HG02885 (cell line): ENCODE measurements around the gene LMX1B.

Experiments used
- ATAC-seq: cut with Tn5 transposase; IDR thresholded peaks from one replicate; pipeline ENCODE4 v1.9.1; 2021; ENCODE audit warnings: mild to moderate bottlenecking; ENCODE audit not compliant: unreplicated experiment, poor library complexity

Gene LMX1B

DNA sequence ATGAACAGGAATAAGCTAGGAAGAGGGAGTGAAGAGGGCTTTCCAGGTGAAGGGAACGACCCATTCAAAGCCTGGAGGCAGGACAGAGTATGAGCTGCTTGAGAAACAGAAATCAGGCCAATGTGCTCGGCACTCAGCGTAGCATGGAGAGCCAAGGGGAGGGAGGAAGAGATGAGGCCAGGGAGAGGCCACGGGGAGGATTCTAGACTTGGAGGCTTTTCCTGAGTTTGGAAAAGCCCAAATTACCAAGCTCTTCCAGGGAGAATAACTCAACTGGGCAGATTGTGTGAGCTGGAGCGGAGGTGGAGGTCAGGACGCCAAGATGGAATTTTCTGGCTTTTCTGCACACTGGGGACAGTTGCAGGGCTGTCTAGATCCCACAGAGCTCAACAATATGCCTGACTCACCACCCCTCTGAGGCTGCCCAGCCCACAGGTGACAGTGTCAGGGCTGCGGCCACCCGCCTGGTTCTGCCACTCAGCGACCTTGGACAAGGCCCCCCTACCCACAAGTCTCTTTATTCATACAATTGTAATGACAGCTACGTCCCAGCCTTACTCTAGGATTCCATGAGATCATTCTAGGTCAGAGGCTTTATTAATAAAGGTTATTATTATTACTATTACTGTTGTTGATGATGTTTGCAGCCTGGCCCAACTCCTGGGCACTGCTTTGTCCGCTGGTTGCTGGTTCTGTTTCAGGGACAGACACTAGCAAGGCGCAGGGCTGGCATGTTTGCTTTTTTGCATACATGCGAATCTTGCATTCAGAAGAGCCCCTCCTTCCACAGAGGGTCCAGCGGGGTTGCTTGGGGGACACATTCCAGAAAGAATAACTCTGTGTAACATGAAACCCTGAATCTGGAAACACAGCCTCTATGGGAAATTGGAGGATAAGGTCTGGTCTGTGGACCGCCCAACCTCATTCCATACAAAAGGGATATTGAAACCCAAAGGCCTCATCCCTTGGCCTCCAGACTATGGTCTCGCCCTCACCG, 9.4 kb upstream of the LMX1B start:
- ATAC-seq = no peak

DNA sequence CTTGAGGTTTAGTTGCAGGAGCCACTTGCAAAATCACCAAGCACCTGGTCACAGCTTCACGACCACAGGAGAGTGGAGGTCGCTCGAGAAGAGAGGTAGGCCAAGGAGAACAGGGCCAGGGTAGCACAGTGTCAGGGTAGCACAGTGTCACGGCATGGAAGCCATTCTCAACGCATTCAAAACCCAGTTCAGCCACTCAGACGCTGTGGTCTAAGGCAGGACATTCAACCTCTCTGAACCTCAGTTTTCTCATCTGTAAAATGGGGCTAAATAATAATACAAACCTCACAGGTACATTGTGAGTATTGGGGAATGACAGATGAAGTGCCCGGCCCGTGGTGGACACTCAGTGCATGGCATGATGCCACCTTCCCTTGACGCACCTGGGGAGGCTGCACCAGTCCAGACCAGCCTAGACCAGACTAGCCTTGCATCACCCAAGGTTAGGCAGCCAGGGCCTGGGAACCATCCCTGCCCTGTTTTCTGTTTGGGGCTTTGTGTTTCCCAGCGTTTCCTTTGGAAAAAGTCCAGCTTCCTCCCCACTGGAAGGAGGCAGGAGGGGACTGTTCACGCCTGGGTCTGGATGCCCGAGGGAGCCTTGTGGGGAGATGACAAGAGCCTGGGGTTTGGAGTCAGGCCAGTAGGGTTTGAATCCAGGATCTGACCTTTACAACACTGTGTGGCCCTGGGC, 7.8 kb upstream of the LMX1B start:
- ATAC-seq = no peak

DNA sequence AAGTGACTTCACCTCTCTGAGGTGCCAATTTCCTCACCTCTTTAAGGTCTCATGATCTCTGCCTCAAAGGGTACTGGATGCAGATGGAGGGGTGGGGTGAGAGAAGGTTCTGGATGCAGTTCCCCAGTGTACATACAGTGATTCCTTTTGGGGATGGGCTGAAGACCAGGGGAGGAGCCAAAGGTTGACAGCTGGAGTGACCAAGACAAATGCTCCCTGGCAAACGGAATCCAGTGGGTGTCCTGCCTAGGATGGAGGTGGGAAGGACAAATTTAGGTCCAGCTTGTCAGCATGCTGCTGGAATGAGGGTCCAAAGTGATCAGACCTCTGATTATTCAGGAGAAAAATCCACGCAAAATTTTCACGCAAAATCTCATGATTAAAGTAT, 7.3 kb upstream of the LMX1B start:
- ATAC-seq = no peak

DNA sequence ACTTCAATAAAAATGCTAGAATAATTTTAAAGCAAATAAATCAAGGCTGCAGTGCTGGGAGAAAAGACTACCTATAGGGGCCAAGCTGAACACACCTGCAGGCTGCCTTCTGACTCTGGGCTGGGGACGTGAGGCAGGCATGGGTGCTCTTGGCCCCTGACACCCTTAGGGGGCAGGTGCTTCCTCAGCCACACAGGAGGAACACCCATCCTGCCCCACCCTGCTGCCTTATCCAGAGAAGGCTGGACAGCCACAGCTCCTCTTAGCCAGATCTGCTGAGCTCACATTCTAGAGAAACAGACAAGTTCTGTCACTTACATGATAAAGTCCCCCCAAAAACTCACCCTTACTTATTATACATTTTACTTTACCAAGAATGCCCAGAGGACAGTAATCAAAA, 6.6 kb upstream of the LMX1B start:
- no peak for ATAC-seq

DNA sequence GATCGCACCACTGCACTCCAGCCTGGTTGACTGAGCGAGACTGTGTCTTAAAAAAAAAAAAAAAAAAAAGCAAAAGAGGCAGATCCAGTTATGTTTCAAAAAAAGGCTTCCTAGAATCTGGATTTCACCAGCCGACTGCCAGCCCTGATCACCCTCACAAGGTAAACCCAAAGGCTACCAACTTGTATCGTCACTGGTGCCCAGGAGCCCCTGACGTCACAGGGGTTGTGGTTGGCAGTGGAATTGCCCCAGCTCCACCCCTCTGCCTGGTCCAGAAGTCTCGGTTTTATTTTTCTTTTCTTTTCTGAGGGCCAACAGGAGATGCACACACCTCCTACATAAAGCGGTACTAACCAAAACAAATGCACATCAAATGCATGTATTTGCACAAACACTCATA, 6.0 kb upstream of the LMX1B start:
- no peak for ATAC-seq

DNA sequence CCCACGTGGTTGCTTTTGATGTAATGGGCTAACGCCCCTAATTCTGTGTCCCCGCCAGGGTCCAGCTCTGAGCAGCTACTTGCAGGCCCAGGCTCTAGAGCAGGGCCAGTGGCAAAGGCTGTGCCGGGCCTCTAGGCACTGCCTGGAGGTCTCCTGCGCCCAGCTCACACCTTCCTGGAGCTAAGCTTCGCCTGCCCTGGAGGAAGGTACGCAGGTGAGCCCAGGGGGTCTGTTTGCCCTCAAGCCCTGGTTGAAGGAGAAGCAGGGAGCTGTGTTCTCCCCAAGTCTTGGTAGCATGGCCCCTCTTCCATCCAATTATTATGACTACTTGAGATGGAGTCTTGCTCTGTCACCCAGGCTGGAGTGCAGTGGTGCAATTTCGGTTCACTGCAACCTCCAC, 5.2 kb upstream of the LMX1B start:
- ATAC-seq = no peak

DNA sequence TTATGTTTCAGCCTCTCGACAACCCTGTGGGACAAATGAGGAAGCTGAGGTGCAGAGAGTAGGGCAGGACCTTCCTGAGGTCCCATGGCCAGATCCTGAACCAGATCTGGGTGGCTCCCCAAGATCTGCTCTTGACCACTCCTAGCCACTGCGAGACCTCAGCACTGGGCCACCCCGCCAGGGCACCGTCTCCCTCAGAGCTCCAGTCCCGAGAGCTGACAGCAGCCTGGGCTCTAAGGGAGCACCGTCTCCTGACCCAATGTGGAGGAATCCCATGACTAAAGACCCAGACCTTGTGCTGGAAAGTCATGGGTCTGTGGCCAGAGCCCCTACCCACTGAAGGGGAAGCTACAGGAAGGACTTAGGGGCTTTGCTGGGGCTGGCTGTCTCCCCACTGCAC, 4.5 kb upstream of the LMX1B start:
- ATAC-seq = no peak

DNA sequence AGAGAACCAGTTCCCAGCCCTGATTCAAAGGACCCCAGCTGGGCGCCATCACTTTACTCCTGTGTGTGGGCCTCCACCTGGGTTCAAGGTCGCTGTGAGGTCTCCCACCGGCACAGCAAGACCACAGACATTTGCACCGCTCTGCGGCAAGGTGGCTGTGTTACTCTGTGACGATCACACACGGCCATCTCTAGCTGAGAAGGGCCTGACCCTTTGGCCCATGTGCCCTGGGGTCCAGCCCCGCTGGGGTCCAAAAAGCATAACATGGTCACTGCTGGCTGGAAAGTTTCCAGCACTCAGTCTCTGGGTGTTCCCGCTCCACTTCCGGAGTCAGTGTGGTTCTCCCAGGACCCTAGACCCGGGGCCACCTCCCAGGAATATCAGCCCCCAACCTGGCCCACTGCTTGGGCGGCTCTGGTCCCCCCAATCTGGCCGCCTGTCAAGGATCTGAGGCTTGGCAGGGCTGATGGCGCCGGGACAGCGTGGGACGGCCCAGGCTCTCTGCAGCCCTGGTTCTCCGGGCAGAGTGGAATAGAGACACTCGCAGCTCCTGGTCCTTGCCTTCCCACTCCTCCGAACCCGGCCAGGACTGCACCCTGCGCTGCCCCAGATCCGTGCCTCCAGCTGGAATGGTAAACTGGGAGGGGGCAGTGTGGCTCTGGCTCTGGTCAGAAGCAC, 3.9 kb upstream of the LMX1B start:
- ATAC-seq = no peak

DNA sequence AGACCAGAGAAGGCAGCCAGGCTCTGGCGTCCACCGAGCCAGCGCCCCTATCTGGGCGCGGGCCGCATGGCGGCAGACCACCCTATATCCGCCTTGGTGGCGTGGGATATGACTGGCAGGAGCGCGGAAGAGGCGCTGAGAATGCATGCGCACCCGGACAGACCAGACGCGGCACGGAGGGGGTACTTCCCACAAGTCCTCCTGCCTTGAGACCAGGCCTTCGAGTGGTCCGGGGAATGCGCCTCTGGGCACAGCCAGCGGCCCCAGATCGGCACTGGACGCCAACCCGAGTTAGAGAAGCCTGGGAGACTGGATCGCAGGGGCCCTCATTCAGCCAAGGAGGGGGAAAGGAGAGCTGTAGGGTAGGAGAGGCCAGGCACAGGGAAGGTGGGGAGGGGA, 2.5 kb upstream of the LMX1B start:
- no peak for ATAC-seq

DNA sequence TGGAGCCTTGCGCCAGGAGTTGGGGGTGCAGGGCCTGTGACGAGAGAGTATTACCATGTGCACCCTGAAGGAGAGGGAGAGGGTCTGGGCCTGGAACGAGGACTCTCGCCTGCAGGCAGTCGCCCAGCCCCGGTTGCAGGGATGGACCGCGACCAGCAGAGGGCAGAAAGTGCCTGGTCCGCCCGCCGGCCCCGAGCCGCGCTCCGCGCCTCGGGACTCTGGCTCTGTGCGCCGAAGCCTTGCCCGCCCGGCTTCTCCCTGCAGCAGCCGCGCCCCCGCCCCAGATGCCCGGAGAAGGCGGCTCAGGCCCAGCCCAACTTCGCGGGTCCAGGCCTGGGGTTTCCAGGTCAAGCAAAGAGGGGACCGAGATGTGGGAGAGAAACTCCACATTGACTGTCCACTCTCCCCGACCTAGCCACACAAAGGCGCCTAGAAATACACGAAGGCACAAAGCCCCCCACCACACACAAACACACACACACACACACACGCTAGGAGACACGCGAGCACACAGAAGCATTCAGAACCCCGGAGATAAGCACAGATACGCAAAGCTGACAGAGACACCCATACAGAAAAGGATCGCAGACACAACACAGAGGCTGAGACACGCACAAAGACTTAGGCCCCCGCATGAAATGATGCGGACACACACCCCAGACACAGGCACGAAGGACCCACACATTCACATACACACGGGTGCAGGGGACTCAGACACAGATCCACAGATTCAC, 2.0 kb upstream of the LMX1B start:
- peak; percentile 47 for ATAC-seq

DNA sequence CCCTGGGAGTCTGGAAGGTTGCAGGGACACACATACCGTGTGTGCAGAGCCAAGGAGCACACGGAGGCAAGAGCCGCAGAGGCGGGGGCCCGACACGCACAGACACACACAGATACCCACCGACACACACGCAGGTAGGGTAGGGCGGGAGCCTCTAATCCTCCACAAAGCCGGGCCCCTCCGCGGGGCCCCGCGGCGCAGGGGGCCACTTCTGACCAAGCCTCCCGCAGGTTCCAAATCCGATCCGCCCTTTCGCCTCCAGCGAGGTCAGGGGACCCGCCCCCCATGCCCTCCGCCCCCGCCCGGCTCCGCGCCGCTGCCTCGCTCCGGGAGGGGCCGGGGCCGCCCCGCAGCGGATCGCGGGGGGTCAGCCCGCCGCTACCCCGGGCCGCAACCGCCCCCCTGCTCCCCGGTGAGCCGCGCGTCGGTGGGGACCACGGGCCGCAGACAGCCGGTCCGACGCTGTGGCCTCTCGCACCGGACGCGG, 1.4 kb upstream of the LMX1B start:
- ATAC-seq = no peak

DNA sequence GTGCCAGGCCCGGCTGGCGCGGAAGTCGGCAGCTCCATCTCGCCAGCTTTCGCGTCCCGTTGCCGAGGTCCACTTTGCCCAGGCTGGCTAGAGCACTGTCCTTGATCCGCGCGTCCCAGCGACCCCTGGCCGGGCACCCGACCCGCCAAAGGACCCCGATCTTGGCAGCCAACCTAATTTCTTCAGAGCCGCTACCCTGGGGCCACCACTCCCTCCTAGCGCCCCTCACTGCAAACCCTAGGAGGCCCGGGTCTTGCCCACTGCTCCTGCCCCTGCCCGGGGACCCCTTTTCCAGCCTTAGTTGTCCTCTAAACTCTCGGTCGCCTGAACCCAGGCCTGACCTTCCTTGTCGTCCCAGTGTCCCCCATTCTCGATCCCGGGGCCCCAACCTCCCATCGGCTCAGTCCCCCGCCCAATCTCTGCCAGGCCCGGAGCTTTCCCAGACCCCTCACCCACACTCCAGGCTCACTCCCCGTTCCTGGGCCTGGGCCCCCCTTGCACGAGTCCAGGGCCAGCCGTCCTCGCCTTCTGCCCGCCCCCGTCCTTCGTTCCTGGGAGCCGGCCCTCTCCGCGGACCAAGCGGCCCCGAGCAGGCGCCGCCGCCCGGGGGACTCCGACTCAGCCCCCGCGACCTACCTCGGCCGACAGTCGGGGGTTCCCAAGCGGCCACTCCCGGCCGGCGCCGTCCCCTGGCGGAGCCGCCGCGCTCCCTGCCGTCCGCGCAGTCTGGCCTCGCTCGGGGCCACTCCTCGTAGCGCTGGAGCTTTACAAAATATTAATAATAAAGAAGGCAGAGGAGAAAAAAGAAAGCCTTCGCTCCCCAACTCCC, 701 bp upstream of the LMX1B start:
- ATAC-seq = no peak

DNA sequence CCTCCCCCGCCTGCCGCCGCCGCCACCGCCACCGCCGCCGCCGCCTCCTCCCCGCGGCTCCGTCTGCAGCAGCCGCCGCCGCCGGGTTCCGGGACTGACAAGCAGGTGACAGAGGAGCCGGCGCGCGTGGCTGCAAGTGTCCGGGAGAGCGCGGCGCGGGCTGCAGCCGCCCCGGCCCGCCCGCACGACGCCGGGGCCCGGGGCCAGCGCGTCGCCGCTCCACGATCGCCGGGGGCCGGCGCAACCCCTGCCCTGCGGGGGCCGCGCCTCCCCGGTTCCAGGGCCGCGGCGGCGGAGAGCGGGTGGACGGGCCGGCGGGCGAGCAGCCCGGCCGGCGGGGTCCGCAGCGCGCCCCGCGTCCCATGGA, 343 bp downstream of the LMX1B start:
- ATAC-seq = no peak

DNA sequence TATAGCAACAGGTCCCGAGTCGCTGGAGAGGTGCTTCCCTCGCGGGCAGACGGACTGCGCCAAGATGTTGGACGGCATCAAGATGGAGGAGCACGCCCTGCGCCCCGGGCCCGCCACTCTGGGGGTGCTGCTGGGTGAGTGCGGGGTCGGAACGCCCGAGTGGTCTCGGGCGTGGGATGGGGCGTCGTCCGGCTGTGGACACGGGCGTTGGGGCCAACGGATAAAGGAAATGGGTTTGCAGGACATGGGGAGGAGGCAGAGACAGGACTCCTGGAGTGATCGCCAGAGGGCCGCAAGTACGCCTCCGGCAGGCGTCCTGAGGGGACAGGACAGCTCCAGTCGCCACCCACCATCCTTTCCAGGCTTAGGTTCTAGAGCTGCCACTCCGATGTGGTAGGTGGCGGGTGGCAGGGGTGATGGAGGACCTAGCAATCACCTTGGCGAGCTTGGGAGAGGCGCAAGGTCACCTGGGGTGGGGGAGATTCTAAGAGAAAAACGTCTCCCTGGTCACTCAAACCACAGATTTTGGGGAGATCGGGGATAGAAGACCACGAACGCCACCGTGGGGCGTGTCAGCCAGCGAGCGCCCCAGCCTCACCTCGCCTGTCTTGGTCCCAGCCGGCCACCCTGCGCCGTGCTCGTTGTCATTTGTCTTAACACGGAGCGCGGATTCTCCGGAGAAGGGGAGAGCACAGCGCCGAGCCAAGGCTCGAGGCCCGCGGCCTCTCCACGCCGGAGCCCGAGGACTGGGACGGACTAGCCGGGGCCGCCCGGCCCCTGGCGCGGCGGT, 922 bp downstream of the LMX1B start:
- no peak for ATAC-seq

DNA sequence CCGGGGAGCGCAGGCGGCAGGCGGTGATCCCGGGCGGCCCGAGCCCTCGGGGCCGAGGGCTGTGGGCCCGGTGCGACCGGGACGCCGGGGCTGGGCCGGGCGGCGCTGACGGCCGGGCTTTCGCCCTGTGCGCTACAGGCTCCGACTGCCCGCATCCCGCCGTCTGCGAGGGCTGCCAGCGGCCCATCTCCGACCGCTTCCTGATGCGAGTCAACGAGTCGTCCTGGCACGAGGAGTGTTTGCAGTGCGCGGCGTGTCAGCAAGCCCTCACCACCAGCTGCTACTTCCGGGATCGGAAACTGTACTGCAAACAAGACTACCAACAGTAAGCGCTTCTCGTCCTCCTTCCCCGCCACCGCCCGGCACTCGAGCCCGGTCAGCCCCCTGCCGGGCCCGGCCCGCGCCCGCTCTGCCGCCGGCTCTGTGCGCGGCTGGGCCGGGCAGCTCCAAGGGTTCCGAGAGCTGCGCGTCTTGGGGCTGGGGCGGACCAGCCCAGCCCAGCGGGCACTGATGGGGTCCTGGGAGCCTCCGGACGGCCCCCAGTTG, 1.6 kb downstream of the LMX1B start:
- ATAC-seq = no peak

DNA sequence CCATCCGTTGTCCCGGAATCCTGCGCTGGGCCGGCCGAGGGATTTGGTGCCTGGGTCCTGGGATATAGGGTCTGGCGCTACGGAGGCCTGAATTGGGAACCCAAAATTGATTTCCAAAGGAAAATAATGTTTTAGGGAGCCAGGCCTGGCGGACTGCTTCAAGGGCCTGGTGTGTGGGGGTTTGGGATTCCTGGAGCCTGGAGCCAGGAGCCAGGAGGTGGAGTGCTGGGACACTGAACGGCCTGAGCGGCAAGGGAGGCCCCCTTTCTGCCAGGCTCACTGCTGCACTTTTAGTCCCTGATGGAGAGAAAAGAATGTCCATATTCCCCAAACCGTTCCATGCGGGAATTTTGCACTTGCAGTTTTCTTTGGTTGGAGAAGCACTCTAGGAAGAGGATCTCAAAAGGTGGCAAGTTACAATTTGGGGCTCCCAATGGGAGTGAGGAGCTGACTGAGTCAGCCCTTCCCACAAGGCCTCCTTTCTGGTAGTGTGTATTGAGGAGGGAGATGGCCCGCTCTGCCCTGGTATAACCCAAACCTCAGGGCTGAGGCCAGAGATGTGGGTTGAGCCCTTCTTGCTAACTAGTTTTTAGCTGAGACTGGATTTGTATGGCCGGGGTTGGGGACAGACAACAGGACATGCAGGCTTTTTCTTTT, 2.2 kb downstream of the LMX1B start:
- ATAC-seq = no peak

DNA sequence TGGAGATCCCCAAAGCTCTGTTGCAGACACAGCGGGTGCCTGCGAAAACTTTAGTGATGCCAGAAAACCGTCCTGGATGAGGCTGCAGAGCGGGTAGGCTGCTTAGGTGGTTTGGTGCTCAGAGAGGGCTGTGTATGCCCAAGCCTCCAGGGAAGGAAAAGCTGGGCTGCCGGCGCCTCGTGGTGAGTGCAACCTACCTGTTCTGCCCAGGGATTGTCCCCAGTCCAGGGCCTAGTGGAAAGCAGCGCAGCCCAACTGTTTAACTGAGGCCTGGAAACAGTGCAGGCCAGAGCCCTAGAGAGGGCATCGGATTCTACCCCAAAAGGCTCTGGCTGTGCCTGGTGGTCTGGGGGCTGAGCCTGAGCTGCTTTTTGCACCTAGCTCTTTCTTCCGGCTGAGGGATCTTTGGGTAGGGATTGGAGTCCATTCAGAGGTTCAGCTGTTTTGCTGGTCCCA, 2.8 kb downstream of the LMX1B start:
- no peak for ATAC-seq
